SKM-1 (cell line): ENCODE data around the gene CHRNB4.
A peak's percentile ranks its signal among the peaks of the same experiment; 100 is the strongest.

Source experiments
- DNase-seq: peaks from one replicate; lab custom pipeline; 2025; ENCODE audit not compliant: unreplicated experiment; lab: John Stamatoyannopoulos, UW

CHRNB4 gene

DNA sequence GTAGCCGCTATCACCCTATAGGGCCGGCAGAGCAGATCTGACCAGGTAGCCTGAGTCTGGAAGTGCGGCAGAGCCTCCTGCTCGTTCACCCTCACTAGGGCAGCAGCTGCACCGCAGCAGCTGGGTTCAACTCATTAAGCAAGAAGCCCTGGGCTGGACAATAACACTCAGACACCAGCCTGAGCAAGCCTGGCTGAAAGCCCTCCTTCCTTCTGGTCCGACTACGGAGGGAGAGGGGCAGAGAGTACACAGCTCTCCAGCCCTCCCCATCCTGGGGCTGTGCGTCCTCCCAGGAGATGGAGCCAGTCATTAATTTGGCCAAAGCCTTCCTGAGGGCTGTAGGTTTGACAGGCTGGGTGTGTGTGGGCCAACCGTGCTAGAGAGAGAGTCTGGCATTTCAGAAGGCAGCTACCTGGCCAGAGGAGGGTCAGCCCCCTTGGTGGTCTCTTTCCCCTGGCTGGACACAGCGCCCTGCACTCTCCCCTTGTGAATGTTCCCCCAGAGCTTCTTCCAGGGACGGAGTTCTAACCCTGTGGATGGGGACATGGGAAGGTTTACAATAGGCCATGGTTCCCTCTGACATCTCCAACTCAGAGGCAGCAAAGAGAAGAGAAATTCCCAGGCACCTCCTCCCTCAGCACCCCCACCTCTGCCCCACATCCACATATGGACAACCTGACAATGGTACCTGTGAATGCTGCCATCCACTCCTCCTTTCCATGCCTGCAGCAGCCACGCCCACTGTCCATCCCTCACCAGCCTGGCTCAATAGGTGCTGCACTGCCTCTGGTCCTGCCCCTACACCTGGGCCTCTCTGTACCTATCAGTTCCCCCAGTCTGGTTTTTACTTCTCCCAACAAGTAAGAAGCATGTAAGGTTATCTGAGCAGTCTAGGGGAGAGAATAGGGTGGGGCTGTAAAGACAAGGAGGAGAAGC is 6.5 kb downstream of the CHRNB4 start:
- no peak for DNase-seq

DNA sequence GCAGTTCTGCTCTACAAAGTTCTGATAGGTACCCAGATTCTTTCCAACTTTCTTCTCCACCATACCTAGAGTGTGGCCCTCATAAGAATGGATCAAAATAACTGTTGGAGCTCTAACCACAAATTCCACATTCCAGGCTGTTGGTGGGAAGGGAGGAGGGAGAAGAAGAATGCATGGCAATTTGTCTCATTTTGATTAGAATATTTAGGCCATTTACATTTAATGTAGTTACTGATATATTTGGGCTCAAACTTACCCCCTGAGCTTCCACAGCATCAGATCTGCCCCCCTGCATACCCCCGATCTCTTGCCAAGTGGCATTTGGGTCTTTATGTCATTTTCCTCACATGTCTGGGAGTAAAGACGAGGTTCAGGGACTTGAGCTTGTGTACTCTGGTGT is 7.7 kb downstream of the CHRNB4 start:
- DNase-seq = no peak

DNA sequence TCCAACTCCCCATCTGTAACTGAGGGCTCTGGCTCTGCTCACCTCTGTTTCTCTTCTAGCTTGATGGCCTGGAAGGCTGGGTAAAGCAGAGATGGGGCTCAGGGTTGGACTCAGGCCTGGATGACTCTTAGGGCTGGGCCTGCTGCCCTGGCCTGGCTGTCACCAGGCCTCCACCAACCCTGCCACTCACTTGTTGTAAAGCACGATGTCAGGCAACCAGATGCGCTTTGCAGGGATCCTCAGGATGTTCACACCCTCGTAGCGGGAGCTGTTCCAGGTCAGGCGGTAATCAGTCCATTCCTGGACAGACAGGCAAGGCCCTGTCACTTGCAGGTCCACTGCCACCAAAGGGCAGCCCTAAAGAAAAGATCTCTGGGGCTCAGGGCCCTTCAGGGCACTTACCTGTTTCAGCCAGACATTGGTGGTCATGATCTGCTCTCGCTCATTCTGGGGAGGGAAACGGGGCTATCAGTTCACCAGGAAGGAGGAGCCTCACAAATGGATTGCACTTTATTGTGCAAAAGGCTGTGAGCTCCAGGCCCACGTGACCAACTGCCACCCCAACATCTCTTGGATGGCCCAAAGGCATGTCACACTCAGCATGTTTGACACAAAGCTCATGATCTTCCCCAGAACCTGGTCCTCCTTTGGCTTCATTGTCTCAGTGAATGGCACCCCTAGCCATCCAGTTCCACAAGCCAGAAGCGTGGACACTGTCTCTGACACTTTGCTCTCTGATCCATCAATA is 9.9 kb downstream of the CHRNB4 start:
- no peak for DNase-seq

DNA sequence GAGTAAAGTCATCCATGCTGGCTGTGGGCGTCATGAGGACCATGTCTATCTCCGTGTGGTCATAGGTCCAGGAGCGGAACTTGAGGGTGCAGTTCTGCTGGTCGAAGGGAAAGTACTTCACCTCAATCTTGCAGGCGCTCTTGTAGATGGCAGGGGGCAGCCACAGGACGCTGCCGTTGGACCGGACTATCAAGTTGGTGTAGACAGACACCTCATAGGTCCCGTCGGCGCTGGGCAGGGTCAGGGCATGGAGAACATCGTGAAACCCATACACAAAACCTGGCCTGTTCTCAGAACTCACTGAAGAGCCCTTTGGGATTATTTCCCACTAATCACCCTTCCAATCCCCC is 11.3 kb downstream of the CHRNB4 start:
- DNase-seq = no peak

DNA sequence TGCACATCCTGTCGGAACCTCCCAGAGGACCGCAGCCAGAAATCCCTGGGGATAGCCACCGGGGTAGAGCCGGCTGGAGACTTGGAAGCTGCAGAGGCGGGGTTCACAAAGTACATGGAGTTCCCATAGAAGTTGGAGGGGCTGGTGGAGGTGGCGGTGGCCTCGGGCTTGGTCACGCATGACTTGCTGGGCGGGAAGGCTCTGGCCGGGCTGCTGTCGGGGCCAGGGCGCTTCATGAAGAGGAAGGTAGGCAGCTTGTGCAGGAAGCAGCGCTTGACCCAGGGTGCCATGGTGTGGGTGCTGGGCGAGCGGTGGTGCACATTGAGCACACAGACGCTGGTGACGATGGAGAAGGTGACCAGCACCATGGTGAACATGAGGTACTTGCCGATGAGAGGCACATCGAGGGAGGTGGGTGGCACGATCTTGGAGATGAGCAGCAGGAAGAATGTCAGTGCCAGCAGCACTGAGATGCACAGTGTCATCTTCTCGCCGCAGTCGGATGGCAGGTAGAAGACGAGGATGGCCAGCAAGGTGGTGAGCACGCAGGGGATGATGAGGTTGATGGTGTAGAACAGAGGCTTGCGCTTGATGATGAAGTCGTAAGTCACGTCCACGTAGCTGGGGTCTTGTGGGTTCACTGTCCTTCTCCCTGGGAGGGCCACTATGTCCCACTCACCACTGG is 11.8 kb downstream of the CHRNB4 start:
- DNase-seq = no peak

DNA sequence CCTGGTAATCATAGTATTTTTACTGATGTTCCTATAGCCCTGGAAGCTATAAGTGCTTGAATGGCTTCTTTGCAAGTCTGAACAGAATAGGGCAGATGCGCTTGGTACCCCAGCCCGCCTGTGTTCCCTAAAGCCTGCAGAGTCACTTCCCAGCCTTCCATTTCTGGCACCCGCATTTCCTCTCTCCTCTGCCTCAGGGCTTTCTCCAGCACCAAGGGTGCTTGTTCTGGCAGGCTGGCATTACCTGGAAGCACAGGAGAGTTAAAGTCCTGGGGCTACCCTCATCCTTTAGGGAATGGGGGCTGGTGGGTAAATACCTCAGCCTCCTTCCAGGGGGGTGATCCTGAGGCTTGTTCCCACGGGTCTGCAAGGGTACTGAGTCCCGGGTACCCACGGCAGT is 12.8 kb downstream of the CHRNB4 start:
- no peak for DNase-seq

DNA sequence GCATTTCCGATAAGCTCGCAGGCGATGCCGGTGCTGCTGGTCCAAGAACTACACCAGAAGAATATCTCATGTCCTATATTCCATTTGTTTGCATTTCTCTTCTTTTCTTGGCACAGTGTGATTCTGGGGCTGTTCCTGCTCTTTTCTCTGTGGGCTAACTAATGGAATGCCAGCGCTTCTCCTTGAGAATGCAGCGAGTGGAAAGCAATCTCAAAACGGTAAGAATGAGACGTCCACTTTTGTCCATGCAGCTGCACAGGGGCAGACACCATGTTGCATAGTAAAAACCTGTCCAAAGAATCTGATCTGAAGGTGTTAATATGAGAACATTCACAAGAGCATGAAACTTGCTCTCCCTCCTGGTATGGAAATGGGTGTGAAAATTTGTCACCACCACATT is 13.7 kb downstream of the CHRNB4 start:
- no peak for DNase-seq

DNA sequence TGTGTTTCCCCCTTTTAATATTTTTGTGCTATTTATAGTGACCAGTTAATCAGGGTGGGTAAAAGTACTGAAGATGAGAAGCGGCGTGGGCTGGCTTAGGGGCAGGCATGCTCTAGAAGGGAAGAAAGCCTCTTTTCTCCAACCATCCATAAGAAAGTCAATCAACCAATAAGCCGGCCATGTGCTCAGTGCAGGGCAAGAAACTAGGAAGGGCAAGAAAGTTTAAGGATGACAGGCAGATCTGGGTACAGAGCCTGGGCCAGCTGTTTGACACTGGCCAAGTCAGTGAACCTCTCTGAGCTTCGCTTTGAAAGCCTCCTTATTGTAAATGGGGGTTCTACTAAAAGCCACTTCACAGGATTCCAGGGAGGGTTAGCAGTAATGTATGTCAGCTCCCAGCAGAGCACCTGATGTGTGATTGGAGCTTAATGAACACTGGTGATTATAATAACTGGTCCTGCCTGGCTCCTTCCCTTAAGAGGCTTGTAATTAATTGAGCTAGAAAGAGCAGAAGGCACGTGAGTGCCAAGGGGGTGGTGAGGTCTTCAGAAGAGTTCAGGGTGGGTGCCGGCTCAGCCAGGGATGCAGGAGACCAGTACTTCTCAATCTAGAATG is 14.5 kb downstream of the CHRNB4 start:
- DNase-seq = no peak

DNA sequence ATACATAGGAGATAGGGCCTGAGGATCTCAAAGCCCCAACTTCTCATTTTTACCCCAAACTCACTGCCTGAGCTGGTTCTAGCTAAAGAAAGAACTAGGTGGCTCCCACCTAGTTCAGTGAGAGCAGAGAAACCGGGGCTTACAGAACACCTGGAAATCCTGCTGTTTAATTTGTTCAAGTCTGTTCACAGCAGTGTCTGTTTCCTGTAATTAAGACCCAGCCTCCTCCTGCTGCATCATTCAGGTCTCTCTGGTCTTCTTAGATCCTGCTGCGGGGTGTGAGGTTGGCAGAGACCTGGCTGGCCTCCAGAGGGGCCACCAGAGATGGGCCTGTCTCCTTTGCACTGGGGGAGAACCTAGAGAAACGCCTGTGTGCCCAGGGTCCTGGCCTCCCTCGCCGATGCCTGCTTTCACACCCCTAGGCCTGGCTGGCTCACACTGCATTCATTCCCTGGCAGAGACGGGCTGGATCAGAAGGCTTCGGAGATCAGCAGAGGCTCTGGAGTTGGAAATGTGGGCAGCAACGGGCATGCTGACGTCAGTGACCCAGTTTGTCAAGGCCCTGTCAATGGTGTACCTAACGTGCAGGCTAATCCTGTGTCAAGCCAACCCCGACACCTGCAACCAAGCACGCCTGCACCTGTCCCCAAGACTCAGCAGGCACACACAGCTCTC is 15.3 kb downstream of the CHRNB4 start:
- no peak for DNase-seq

DNA sequence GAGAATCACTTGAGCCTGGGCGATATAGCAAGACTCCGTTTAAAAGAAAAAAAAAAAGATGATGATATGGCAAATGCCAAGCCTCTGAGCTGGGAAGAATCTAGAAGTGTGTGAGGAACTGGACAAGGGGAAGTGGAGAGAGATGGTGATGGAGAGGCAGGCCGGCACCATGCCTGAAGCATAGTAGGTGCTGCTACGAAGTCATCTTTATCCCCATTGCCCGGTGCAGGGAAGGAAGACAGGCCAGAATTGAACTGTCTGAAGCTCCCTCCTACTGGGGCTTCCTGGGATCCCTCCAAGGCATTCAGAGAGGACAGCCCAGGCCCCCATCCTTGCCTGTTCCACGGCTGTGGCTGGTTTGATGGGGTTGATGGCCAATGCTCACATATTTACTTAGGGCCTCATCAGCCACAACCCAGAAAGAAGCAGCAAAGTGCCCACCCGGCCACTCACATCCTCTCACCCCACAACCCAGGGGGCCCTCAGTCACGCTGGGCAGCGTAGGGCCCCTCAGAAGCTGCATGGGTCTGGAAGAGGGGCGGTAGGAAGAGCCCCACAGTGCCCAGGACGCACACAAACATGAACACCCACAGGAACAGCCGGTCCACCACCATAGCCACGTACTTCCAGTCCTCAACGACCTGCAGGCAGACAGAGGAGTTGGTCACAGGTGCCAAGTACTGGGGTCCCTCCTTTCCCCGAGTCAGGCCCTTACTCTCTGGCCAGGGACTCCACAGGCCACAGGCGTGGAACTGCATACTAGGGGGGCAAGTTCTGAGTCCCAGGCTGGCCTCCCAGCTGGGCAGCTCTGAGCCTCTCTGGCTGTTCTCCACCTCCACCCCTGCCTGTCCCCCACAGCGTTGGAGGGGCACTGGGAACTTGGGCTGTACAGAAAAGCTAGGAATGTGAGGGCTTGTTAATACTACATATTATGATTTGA is 16.1 kb downstream of the CHRNB4 start:
- no peak for DNase-seq

DNA sequence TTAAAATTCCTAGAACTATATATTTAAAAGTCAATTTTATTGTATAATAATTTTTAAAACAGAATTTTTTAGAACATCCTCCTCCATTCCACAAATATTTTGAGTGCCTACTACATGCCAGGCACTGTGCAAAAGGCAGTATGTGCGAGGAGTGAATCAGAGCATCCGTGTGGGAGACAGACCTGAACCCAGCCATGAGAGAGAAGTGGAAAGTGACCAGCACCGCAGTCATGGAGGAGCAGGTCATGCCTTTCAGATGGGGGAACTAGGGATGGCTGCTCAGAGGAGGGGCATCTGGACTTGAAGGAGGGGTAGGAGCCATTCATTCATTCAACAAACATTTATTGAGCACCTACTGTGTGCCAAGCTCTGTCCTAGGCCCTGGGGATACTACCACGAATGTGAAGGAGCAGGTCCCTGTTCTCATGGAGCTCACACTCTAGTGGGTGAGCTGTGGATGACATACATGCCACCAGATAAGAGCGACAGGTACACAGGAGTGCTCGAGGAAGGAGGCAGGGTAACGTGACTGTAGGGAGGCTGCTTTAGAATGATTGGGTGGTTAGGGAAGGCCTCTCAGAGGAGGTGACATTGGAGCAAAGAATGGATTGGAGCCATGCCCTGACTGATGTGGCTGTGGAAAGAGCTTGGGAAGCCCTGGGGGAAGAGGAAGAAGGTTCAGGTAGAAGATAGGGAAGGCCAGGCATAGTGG is 17.1 kb downstream of the CHRNB4 start:
- DNase-seq = no peak

DNA sequence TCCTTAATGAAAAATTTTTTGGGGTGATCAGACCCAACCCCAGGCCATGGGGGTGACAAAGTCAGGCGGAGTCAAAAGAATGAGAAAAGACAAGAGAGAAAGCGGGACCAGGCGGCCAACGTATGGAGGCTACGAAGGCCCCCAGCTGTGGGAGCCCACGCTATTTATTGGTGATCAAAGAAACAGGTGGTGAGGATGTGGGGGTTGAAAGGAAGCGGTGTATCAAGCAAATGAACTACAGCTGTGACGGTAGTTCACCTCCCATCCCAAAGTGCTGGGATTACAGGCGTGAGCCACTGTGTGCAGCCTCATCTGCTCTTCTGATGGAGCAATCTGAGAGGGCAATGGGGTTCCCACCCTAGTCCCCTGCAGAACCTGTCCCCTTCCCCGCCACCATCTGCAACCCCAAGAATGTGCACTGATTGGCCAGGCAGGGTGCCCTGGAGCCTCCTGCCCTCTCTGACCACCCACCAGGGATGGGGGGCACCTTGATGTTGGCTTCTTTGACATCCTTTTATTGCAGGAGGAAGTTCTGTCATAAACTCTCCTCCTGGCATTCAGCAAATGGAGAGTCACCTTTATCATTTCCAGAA is 19.1 kb downstream of the CHRNB4 start:
- DNase-seq = no peak

DNA sequence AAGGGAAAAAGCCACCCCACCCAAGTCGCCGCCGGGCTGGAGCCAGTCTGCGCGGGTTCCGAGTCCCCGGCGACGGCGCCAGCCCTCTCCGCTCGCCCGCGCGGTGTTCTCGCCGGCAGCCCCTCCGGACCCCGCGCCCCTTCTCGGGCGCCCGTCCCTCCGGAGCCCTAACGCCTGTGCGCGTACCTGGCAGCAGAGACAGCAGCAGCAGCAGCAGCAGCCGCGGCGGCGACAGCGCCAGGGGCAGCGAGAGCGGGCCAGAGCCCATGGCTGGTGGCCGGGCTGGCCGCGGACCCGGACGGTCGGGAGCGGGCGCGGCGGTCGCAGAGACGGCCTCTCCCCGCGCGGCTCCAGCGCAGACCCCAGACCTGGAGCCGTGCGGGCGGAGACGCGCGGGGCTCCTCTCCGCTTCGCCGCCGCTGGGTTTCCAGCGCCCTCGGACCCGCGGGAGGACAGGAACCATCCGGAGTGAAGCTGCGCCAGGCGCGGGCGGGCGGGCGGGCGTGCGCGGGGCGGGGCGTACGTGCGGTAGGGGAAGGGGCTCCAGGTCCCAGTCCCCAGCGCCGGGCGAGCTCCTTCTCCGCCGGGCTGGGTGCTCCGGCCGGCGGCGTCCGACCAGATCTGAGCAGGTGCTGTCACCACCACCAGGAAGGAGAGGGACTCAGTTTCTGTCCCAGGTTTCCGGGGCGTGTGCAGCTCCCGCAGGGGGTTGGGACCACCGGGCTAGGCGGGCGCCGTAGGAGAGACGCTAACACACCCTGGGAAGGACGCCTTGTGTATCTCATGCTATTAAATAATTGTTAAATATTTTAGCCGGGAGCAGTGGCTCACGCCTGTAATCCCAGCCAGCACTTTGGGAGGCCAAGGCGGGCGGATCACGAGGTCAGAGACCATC is 20.2 kb downstream of the CHRNB4 start, which contains the start of gene CHRNA3:
CHRNA3 (minus strand) TSS at position 470 of the 895 bp plus-strand sequence; CDS start at position 268, 202 bp downstream.
- no peak for DNase-seq

DNA sequence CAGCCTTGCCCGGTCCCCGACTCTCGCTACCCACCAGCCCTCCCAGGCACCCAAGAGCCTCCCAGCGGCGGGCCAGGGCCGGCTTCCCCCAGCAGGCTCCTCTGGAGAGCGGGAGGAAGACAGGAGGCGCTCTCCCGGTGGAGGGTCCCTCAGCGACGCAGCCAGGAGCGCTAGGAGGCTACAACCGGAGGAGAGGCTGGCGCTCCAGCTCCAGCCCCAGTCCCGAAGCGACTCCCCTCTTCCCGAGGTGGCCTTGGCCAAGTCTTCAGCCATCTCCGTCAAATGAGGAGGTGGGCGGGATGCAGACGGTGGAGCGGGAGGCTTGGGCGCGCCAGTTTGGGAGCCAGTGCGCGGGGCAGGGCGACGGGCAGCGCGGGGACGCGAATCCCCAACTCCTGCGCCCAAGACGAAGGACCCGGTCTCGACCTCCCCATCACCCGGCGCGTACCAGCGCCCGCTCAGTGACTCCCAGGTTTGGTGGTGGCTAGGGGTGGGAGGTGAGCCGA is 20.9 kb downstream of the CHRNB4 start:
- no peak for DNase-seq

DNA sequence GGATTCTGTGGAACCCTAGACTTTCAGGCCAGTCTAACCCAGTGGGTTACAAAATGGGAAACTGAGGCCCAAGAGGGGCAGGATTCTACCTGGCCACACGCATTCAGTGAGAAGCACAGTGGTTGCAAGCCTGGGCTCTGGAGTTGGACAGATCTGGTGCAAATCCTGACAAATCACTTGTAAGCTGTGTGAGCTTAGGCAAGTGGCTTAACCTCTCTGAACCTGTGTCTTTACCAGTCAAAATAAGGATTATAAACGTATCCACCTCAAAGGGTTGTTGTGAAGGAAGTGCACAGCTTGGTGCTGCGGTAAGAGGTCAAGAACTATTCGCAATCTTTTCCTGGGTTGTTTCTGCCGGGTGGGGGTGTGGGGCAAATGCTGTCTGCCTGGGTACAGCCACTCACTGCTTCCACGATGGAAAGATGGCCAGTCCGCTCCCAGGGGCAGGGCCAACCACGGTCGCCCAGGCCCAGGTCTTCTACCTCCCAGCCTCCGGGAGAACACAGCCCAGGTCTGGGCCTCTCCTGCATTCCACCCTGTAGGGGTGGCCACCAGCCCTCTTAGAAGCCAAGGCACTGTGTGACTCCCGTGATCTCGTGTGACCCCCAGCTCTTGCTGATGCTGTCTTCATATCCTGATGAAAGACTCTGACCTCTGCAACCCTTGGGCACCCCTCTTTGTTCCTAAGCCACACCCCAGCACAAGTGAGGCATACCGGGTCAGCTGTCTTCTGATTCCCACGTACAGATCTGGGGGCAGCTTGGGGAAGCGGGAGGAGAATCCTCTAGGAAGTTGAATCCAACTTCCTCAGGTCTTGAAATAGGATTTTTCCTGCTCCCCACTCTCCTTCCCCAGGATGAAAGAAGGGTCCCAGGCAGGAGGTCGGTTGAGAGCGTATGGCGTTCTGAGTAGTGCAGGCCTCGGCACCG is 21.7 kb downstream of the CHRNB4 start:
- no peak for DNase-seq

DNA sequence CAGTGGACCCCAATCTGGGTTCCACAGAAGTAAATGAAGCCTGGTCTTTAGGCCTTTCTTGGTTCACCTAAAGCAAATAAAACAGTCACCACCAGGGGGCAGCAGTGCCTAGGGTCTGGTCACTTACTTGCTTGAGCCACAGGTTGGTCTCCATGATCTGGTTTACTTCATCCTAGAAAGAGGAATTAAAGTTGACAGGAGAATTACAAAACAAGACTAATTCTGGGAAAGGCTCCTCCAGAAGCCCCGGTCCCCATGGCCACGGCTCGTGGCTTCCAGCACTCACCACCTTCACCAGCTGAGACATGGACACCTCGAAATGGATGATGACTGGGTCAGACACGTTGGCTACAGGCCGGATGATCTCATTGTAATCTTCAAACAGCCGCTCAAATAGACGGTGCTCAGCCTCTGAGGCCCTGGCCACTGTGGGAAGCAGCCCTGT is 22.5 kb downstream of the CHRNB4 start:
- peak; percentile 49 for DNase-seq
